ENCODE results near the gene GRM5. TPM values are rescaled to one million over a fixed set of nuclear protein-coding genes. Genes with fewer than 3 reads are reported as not detected.
"Not testable (repeated sequence)": the region's sequence is repeated elsewhere in the genome, so short reads cannot be mapped to it uniquely, and the experiment has no call there.

Gene GRM5
- total RNA-seq, 1 experiment from 2014 or later: not detected

GRCh38 chr11:88484873-88485621, 580.7 kb downstream of the GRM5 start:
- DNase-seq (ENCODE audit: low spot score): no peak
- in situ Hi-C loops (cut with HindIII; ENCODE audit: low sequenced_read_pairs): no loop called here

GRCh38 chr11:88482871-88483301, 582.9 kb downstream of the GRM5 start:
- DNase-seq (ENCODE audit: low spot score): no peak
- in situ Hi-C loops (cut with HindIII; ENCODE audit: low sequenced_read_pairs): no loop called here

GRCh38 chr11:88480223-88480622, 585.6 kb downstream of the GRM5 start:
- in situ Hi-C loops (cut with HindIII; ENCODE audit: low sequenced_read_pairs): no loop called here
- no peak for DNase-seq (ENCODE audit: low spot score)

DNA sequence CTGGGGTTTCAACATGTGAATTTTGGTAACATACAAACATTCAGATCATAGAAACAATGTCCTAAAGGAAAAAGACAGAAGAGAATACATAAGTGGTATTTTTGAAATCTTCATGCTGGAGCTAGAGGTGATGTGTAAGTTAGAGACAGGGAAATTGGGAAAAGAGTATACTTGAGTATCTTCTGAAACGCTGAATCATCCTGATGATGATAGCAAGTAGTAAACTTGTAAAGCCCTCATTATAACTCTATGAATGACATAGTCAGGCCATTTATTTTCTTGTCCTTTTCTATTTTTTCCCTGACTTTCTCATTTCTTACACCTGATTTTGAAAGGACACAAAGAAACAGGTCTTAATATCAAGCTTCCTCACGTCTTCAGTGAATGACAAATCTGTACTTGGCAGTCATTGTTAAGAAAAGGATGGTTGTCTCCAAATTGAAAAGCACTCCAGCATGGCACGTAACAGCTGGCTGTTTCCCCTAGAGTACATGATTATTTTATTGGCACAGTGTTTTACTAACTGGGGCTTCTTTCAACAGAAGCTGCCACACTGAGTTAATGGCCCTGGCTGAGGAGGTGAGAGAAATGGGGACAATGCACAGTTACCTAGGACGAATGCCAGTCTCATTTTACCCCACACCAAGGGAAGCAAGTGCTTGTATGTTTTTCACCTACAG, 587.5 kb downstream of the GRM5 start:
- in situ Hi-C loops (cut with HindIII; ENCODE audit: low sequenced_read_pairs): no loop called here
- no peak for DNase-seq (ENCODE audit: low spot score)

DNA sequence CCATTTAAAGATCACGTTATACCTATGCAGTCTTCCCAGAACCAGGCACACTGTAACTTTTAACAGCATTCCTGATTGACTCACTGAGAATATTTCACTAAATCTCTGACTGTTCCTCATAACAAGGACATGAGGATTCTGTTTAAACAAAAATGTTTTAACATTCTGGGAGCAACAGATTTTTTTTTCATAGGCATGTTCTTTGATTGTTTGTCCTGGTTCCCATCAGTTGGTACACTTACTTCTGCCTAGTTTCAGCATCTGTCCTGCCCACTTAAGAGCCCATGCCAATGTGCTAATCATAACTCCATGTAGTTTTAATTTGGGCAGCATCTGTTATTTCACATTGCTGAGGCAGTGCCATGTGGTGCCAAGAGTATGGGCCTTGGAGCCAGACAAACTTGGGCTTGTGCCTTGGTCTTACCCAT, 589.8 kb downstream of the GRM5 start:
- in situ Hi-C loops (cut with HindIII; ENCODE audit: low sequenced_read_pairs): no loop called here
- no peak for DNase-seq (ENCODE audit: low spot score)

DNA sequence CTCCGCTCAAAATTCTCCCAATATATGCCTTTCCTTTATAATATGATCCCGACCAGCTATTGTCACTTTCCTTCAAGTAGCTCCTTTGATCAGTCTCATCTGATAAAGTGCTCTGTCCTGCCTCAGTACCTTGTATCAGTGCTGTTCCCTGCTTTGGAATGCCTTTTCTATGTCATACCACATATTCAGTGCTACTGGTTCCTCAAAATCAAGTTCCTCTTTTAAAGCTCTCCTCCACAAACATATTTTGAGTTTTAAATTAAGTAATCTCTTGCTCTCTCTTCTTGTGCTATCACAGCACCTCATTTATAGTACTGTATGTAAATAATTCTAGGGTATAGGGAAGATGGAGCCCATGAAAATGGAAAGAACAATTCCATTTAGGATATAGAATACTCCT, 591.1 kb downstream of the GRM5 start:
- in situ Hi-C loops (cut with HindIII; ENCODE audit: low sequenced_read_pairs): no loop called here
- no peak for DNase-seq (ENCODE audit: low spot score)

- in situ Hi-C loops (cut with HindIII; ENCODE audit: low sequenced_read_pairs): no loop called here
- DNase-seq (ENCODE audit: low spot score): no peak
These were observed 596.1 kb downstream of the GRM5 start for GRCh38 chr11:88469561-88470225.

GRCh38 chr11:88464528-88464927, 601.3 kb downstream of the GRM5 start:
- DNase-seq (ENCODE audit: low spot score): no peak
- in situ Hi-C loops (cut with HindIII; ENCODE audit: low sequenced_read_pairs): no loop called here

DNA sequence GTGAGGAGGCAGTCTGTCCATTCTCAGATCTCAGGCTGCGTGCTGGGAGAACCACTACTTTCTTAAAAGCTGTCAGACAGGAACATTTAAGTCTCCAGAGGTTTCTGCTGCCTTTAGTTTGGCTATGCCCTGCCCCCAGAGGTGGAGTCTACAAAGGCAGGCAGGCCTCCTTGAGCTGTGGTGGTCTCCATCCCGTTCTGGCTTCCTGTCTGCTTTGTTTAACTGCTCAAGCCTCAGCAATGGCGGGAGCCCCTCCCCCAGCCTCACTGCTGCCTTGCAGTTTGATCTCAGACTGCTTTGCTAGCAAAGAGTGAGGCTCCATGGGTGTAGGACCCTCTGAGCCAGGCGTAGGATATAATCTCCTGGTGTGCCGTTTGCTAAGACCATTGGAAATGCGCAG, 602.5 kb downstream of the GRM5 start:
- DNase-seq (ENCODE audit: low spot score); in situ Hi-C loops (cut with HindIII; ENCODE audit: low sequenced_read_pairs): not testable (repeated sequence)

- DNase-seq (ENCODE audit: low spot score); in situ Hi-C loops (cut with HindIII; ENCODE audit: low sequenced_read_pairs): not testable (repeated sequence)
These were observed 607.7 kb downstream of the GRM5 start for GRCh38 chr11:88458047-88458446.

DNA sequence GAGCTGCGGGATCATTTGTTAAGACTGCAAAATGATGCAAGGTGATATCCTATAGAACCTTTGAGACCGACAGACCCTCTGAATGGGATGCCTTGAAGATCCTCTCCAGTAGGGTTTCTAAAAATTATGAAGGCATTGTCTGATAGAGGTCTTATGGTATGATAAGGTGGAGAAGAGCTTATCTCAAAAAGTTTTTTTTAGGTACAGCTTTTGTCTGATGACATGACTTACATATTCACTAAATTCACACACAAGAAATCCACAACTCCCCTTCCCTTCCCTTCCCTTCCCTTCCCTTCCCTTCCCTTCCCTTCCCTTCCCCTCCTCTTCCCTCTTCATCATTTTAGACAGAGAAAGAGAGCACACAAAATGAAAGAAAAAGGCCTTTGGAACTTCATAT, 609.8 kb downstream of the GRM5 start:
- no peak for DNase-seq (ENCODE audit: low spot score)
- in situ Hi-C loops (cut with HindIII; ENCODE audit: low sequenced_read_pairs): no loop called here

DNA sequence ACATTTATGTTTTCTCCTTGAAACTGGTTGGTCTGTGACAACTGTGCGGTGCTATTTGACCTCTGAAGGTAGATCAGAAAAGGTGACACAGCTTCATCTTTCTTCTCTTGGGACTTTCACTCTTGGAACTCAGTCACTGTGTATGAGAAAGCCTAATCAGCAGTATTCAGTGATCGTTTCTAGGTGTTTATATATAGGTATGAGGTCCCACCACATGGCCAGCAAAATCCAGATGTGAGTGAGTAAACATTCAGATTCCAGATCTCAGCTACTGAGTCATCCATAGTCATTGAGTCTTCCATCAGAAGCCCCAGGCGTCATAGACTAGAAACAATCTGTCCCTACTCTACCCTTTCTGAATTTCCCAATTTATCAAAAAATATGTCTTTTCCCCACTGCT, 610.9 kb downstream of the GRM5 start:
- DNase-seq (ENCODE audit: low spot score): no peak
- in situ Hi-C loops (cut with HindIII; ENCODE audit: low sequenced_read_pairs): no loop called here

Other genes starting within 250 kb of the GRM5 start
- not detected in 2 replicates for gene TYR, start 111.9 kb upstream of the GRM5 start, total RNA-seq (2014; rRNA removed; shearing (Covaris generic))

All from G401 (cell line).